HG03354 (cell line): ENCODE results near the gene VAMP7.
"Not testable (repeated sequence)": the region's sequence is repeated elsewhere in the genome, so short reads cannot be mapped to it uniquely, and the experiment has no call there.

Experiments used
- ATAC-seq: cut with Tn5 transposase; IDR thresholded peaks from one replicate; pipeline ENCODE4 v1.9.1; 2021; ENCODE audit warnings: mild to moderate bottlenecking; ENCODE audit not compliant: unreplicated experiment, poor library complexity, severe bottlenecking

The VAMP7 gene

GRCh38 chrX:155899366-155899765 is 18.2 kb downstream of the VAMP7 start:
- no peak for ATAC-seq

- no peak for ATAC-seq
Observed at GRCh38 chrX:155900765-155901164, 19.6 kb downstream of the VAMP7 start.

GRCh38 chrX:155907661-155908060 is 26.5 kb downstream of the VAMP7 start:
- not testable (repeated sequence) for ATAC-seq

- ATAC-seq, result no peak
Observed at GRCh38 chrX:155923200-155923599, 42.1 kb downstream of the VAMP7 start.

GRCh38 chrX:155930852-155931618 is 49.9 kb downstream of the VAMP7 start:
- ATAC-seq, result not testable (repeated sequence)

GRCh38 chrX:155938132-155938531 is 57.0 kb downstream of the VAMP7 start:
- no peak for ATAC-seq

GRCh38 chrX:155949098-155949497 is 68.0 kb downstream of the VAMP7 start:
- no peak for ATAC-seq

- no peak for ATAC-seq
Observed at GRCh38 chrX:155951237-155951789, 70.2 kb downstream of the VAMP7 start.

GRCh38 chrX:155953055-155953454 is 71.9 kb downstream of the VAMP7 start:
- ATAC-seq, result no peak

- ATAC-seq, result no peak
Observed at GRCh38 chrX:155954793-155955192, 73.6 kb downstream of the VAMP7 start.

GRCh38 chrX:155956099-155956498 is 75.0 kb downstream of the VAMP7 start:
- ATAC-seq, result no peak

GRCh38 chrX:155956649-155957048 is 75.5 kb downstream of the VAMP7 start:
- ATAC-seq, result no peak

GRCh38 chrX:155957843-155958242 is 76.7 kb downstream of the VAMP7 start:
- no peak for ATAC-seq

- no peak for ATAC-seq
Observed at GRCh38 chrX:155959018-155959587, 78.0 kb downstream of the VAMP7 start.

GRCh38 chrX:155962906-155963305 is 81.8 kb downstream of the VAMP7 start:
- no peak for ATAC-seq

- no peak for ATAC-seq
Observed at GRCh38 chrX:155966876-155967275, 85.7 kb downstream of the VAMP7 start.

GRCh38 chrX:155967653-155968325 is 86.6 kb downstream of the VAMP7 start:
- no peak for ATAC-seq

GRCh38 chrX:155968326-155968661 is 87.1 kb downstream of the VAMP7 start:
- no peak for ATAC-seq

- ATAC-seq, result no peak
Observed at GRCh38 chrX:155968791-155969190, 87.6 kb downstream of the VAMP7 start.

GRCh38 chrX:155971658-155972057 is 90.5 kb downstream of the VAMP7 start:
- ATAC-seq, result not testable (repeated sequence)

GRCh38 chrX:155972241-155972640 is 91.1 kb downstream of the VAMP7 start:
- not testable (repeated sequence) for ATAC-seq
